ENCODE measurements around the gene ZNF680.

ZNF680 gene

GRCh38 chr7:64603271-64603670 lies 40.4 kb upstream of the ZNF680 start:
- DNase-seq (ENCODE audit: low read depth): no peak
- no peak for TF ChIP-seq CTCF (IDR thresholded peaks at IDR 0.05; ENCODE audit: control insufficient read depth, extremely low read depth, insufficient read depth)

GRCh38 chr7:64602518-64602917 lies 39.6 kb upstream of the ZNF680 start:
- no peak for TF ChIP-seq CTCF (IDR thresholded peaks at IDR 0.05; ENCODE audit: control insufficient read depth, extremely low read depth, insufficient read depth)
- H3K4me3 ChIP-seq (ENCODE audit: low read depth, low read length): no peak overlapping the region
- DNase-seq (ENCODE audit: low read depth): no peak

More at GRCh38 chr7:64603271-64603670, 40.4 kb upstream of the ZNF680 start:
- no peak overlapping the region for H3K4me3 ChIP-seq (ENCODE audit: low read depth, low read length)

DNA sequence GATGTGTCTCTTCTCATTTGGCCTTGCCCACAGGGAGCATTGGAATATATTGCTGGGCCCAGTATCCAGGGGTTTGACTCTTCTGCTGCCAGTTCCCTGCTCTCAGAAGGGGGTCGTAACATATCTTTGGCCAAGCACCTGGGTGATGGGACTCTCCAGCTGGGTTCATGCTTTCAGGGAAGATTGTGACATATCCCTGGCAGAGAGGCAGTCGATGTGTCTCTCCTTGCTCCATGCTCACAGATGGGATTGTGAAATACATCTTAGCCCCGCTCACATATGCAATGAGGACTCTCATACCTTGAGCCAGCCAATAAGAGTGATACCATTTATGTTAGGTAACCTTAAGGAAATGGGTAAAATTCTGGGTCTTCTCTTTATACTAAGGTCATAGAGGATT lies 39.2 kb upstream of the ZNF680 start:
- no peak overlapping the region for H3K4me3 ChIP-seq (ENCODE audit: low read depth, low read length)
- no peak for TF ChIP-seq CTCF (IDR thresholded peaks at IDR 0.05; ENCODE audit: control insufficient read depth, extremely low read depth, insufficient read depth)
- no peak for DNase-seq (ENCODE audit: low read depth)

DNA sequence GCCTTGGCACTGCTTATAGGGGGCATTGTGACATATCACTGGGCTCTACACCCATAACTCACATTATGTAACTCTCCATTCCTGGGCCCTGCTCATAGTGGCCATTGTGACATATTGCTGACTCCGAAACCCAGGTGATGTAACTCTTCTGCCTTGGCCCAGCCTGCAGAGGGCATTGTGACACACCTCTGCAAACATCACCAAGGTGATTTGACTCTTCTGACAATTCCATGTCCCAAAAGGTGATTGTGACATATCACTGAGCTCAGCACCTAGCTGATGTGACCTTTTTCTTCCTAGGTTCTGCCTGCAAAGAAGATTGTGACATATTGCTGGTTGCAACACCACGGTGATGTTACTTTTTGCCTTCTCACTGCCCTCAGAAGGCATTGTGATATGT lies 36.5 kb upstream of the ZNF680 start:
- no peak overlapping the region for H3K4me3 ChIP-seq (ENCODE audit: low read depth, low read length)
- TF ChIP-seq CTCF (IDR thresholded peaks at IDR 0.05; ENCODE audit: control insufficient read depth, extremely low read depth, insufficient read depth): peak; percentile 9; the same call in 1 of the 2 replicates
- DNase-seq (ENCODE audit: low read depth): no peak

DNA sequence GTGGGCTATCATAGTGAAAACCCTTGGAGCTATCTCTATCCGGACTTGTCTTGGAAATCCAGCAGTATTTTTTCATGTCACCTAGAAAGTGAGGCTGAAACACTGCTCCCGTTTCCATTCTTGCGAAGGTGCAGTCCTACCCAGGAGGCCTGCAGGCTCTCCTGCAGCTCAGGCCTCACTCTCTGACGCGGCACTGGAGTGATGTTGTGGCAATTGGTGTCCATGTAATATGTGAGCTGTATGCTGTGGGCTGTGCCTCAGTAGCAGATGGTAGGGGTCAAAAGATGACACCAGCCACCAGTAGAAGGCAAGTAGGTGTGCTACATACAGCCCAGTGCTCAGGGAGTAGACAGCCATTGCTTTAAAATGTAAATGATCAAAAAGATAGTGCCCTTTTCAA lies 28.1 kb upstream of the ZNF680 start:
- no peak for TF ChIP-seq CTCF (IDR thresholded peaks at IDR 0.05; ENCODE audit: control insufficient read depth, extremely low read depth, insufficient read depth)
- no peak overlapping the region for H3K4me3 ChIP-seq (ENCODE audit: low read depth, low read length)
- no peak for DNase-seq (ENCODE audit: low read depth)

GRCh38 chr7:64581926-64582894 lies 19.3 kb upstream of the ZNF680 start:
- TF ChIP-seq CTCF (IDR thresholded peaks at IDR 0.05; ENCODE audit: control insufficient read depth, extremely low read depth, insufficient read depth): no peak
- H3K4me3 ChIP-seq (ENCODE audit: low read depth, low read length): no peak overlapping the region
- no peak for DNase-seq (ENCODE audit: low read depth)
